ENCODE results near the gene SOX6.

Gene SOX6

DNA sequence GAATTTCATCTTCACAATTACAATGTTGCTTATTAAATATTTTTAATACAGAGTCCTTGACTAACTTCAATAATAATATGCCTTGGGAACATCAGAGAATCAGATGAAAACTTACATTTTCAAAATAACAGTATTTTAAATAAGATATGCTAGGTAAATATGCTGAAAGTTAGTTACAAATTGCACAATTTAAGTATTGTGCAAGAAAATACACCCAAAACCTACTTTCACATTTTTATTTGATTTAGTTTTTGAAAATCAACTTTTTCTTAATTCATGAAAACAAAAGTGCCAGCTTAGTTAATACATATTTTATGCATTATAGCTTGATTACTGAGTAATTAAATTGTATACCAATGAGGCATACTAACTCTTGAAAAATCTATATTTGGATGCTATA is 76.8 kb downstream of the SOX6 start:
- no peak for DNase-seq (ENCODE audit: low read depth in 1 of 2, low spot score in 1 of 2)
- no peak for TF ChIP-seq JUND (IDR thresholded peaks at IDR 0.05; ENCODE audit: low read depth)
- in situ Hi-C loops (cut with HindIII; ENCODE audit: low pct_unique_long_range_greater_than_20kb, low sequenced_read_pairs) = no loop called here

DNA sequence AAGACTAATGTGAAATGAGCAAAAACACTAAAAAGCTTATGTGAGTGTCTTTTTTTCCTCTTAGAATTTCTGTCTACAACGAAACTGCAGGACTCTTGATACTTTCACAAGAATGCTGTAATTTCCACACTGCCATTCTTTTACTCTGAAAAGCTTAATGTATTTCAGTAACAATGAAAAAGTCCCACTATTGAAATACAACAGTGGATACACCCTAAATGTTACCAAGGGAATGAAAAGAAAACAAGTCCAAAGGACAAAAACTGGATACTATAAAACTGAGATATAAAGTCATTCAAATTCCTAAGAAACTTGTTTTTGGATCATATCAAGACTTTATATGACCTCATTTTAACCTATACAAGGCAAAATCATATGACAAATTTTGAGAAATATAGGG is 77.4 kb downstream of the SOX6 start:
- DNase-seq (ENCODE audit: low read depth in 1 of 2, low spot score in 1 of 2) = no peak
- TF ChIP-seq JUND (IDR thresholded peaks at IDR 0.05; ENCODE audit: low read depth) = no peak
- in situ Hi-C loops (cut with HindIII; ENCODE audit: low pct_unique_long_range_greater_than_20kb, low sequenced_read_pairs) = no loop called here

DNA sequence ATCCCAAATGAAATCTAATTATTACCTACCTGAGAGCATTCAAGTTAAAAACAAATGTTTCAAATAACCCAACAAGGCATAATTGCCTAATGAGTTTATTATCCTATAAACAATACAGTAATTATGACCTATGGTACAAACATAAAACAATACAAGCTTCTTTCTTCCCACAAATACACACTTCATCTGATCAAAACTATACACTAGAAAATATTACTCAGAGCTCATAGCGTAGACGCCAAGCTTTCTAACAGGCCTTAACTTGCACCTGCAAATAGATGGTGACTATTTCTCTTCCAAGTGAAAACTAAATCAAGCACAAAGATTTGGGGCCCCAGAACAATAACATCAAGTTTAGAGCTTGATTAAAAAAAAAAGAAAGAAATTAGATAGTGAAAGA is 78.1 kb downstream of the SOX6 start:
- no peak for DNase-seq (ENCODE audit: low read depth in 1 of 2, low spot score in 1 of 2)
- no peak for TF ChIP-seq JUND (IDR thresholded peaks at IDR 0.05; ENCODE audit: low read depth)
- in situ Hi-C loops (cut with HindIII; ENCODE audit: low pct_unique_long_range_greater_than_20kb, low sequenced_read_pairs) = no loop called here

DNA sequence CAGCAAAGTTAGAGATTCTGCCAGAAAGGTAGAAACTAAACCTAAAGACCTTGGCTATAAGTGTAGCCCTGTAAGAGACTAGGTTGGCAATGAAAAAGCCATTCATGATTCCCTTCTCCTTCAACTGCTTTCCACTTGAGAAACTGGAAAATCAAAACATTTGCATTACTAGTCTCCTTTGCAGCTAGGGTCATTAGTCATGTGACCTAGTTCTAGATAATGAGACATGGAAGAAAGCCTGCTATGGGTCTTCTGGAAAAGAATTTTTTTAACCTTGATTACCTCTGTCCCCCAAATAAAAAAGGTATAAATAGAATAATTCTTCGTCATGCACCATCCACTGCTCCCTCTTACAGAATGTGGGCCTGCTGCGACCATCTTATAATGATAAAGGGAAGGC is 80.1 kb downstream of the SOX6 start:
- in situ Hi-C loops (cut with HindIII; ENCODE audit: low pct_unique_long_range_greater_than_20kb, low sequenced_read_pairs) = no loop called here
- no peak for DNase-seq (ENCODE audit: low read depth in 1 of 2, low spot score in 1 of 2)
- TF ChIP-seq JUND (IDR thresholded peaks at IDR 0.05; ENCODE audit: low read depth) = no peak

DNA sequence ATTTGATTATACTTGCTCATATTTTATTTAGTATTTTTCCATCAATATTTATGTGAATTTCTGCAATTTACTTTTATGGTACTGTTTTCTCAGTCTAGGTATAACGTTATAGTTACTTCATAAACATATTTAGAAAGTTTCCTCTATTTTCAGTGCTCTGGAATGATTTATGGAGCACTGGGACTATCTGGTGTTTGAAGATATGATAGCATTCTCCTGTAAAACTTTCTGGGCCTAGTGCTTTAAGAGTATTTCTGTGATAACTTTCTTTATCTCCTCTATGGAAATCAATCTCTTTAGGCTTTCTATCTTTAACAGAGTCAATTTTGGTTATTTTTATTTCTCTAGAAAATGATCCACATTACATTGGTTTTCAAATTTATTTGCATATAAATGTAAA is 85.1 kb downstream of the SOX6 start:
- no peak for DNase-seq (ENCODE audit: low read depth in 1 of 2, low spot score in 1 of 2)
- in situ Hi-C loops (cut with HindIII; ENCODE audit: low pct_unique_long_range_greater_than_20kb, low sequenced_read_pairs) = no loop called here
- TF ChIP-seq JUND (IDR thresholded peaks at IDR 0.05; ENCODE audit: low read depth) = no peak

DNA sequence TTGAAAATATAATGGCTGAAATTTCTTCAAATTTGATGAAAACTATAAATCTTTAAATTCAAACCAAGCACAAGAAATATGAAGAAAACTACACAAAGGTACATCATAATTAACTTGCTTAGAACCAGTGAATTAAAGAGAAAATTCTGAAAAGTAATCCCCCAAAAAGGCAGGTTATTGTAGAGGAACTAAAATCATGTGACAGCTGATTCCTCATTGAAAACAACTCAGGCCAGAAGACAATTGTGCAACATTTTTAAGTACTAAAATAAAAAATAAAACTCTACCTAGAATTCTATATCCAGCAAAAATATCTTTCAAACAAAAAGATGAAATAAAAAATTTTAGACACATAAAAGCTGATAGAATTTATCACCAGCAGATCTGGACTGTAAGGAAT is 90.3 kb downstream of the SOX6 start:
- in situ Hi-C loops (cut with HindIII; ENCODE audit: low pct_unique_long_range_greater_than_20kb, low sequenced_read_pairs) = no loop called here
- TF ChIP-seq JUND (IDR thresholded peaks at IDR 0.05; ENCODE audit: low read depth) = no peak
- DNase-seq (ENCODE audit: low read depth in 1 of 2, low spot score in 1 of 2) = no peak

DNA sequence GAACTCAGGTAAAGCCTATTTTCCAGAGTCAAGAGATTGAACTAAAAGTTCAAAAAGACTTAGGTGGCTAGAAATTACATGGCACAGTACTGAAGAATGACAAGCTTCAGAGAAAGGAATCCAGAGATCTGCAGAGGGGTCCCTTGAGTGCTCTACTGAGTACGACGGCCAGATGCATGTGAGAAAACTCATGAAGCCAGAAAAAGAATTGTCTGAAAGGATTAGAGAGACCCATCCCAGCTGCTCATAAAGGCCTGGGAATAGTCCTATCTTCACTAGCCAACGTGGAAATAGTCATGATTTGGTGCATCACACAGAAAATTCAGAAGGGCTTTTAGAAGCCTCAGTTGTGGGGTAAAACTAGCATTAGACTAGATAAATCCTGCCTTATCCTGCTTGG is 91.3 kb downstream of the SOX6 start:
- TF ChIP-seq JUND (IDR thresholded peaks at IDR 0.05; ENCODE audit: low read depth) = no peak
- DNase-seq (ENCODE audit: low read depth in 1 of 2, low spot score in 1 of 2) = no peak
- in situ Hi-C loops (cut with HindIII; ENCODE audit: low pct_unique_long_range_greater_than_20kb, low sequenced_read_pairs) = no loop called here

DNA sequence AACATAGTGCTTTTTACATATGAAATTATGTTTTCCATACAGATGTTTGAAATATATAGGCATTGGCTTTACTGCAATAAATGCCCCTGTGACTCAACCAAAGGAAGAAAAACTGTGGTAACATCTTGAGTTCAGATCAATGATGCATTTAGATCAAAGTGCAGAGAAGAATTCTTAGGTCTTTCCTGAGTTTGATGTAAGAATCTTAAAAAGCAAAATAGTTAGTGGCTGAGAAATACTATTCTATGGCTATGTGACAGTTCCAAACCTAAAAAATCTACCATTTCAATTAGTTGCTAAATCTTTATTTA is 93.7 kb downstream of the SOX6 start:
- in situ Hi-C loops (cut with HindIII; ENCODE audit: low pct_unique_long_range_greater_than_20kb, low sequenced_read_pairs) = no loop called here
- DNase-seq (ENCODE audit: low read depth in 1 of 2, low spot score in 1 of 2) = no peak
- TF ChIP-seq JUND (IDR thresholded peaks at IDR 0.05; ENCODE audit: low read depth) = no peak

DNA sequence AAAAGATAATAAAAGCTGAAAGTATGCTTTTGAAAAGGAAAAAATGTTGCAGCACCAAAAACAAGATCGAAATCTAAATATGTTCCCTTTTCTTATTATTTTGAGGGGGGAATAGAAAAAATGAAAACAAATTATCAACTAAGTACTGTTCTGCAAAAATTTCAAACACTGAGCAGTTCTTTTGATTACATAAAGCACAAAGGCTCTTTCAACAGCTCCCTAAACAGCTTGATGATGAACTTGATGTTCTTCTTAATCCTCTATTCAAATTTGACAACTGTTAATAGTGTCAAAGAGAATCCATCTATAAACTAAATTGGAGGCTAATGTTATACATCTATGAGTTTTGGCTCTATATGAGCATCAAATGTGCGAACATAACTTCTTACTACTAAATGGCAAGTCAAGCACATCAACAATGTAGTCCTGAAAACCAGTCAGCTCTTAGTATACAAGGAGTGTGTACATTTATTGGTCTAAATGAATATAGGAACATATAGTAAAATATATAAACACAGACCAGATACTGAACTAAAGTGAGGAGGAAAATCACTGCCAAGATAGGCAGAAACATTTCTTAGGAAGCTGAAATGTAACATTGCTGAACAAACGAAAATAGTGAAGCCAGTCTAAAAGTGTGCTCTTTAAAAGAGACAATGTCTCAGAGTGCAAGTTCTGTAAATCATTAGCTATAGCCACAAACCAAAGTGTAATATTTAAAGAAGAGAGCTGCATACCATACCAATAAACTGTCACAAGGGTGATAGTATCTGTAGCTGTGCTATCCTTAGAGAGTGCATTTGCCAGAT is 94.3 kb downstream of the SOX6 start:
- no peak for DNase-seq (ENCODE audit: low read depth in 1 of 2, low spot score in 1 of 2)
- no peak for TF ChIP-seq JUND (IDR thresholded peaks at IDR 0.05; ENCODE audit: low read depth)
- in situ Hi-C loops (cut with HindIII; ENCODE audit: low pct_unique_long_range_greater_than_20kb, low sequenced_read_pairs) = no loop called here

DNA sequence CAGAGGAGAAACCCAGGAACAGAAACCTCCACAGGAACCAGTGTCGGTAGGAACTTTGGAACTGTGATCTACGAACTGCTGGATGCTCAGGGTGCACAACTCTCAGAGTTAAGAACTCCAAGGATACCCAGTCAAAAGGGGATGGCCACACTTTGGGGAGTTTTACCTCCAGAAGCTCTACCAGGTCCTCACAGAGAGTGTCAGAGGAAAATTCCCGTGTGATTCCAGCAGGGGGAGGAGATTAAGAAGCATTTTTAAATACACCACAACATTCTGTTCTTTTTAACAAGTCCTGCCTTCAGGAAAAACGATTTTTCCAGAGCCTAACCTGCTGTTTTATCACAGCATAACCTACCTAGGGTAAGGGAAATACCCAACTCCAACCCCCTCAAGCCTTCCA is 104.0 kb downstream of the SOX6 start:
- peak; percentile 4 to 40 for DNase-seq (ENCODE audit: low read depth in 1 of 2, low spot score in 1 of 2)
- no peak for TF ChIP-seq JUND (IDR thresholded peaks at IDR 0.05; ENCODE audit: low read depth)
- in situ Hi-C loops (cut with HindIII; ENCODE audit: low pct_unique_long_range_greater_than_20kb, low sequenced_read_pairs) = no loop called here

DNA sequence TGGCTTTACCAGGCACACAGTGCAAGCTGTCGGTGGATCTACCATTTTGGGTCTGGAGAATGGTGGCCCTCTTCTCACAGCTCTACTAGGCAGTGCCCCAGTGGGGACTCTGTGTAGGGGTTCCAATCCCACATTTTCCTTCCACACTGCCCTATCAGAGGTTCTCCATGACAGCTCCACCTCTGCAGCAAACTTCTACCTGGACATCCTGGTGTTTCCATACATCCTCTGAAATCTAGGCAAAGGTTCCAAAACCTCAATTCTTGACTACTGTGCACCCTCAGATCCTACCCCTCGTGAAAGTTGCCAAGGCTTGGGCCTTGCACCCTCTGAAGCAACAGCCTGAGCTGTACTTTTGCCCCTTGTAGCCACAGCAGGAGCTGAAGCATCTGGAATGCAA is 108.1 kb downstream of the SOX6 start:
- TF ChIP-seq JUND (IDR thresholded peaks at IDR 0.05; ENCODE audit: low read depth) = no peak
- no peak for DNase-seq (ENCODE audit: low read depth in 1 of 2, low spot score in 1 of 2)
- in situ Hi-C loops (cut with HindIII; ENCODE audit: low pct_unique_long_range_greater_than_20kb, low sequenced_read_pairs) = no loop called here

DNA sequence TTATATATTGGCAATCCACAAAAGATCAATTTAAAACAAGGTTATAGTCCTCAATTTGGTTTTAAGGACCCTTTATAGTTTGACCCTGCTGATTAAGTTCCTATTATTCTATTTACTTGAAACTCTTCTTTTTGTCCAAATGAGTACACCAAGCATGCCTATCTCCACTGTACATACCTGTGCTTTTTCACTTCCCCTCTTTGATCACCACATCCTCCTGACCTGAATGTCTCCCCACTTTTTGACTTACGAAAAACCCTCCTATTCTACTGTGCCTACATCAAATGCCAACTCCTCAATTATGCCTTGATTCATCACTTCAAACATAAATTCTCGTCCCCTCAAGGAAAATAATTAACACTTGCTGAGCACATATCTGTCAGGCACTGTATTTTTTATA is 113.5 kb downstream of the SOX6 start:
- no peak for DNase-seq (ENCODE audit: low read depth in 1 of 2, low spot score in 1 of 2)
- in situ Hi-C loops (cut with HindIII; ENCODE audit: low pct_unique_long_range_greater_than_20kb, low sequenced_read_pairs) = no loop called here
- no peak for TF ChIP-seq JUND (IDR thresholded peaks at IDR 0.05; ENCODE audit: low read depth)

DNA sequence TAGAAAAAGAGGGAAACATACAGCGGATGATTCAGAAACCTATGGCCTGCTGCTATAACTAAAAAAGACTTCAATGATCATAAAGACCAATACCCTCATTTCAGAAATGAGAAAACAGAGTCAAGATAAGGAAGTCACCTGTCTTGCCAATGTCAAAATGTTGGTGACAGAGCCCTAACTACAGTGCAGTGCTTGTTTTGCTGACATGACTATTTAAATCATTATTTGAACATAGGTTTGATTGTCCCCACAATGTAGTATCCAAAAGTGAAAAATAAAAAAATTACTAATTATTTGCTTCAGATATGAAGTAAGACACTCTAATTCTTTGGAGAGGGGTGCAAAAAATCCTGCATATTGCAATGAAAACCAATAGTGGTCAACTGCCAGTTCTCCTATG is 115.7 kb downstream of the SOX6 start:
- TF ChIP-seq JUND (IDR thresholded peaks at IDR 0.05; ENCODE audit: low read depth) = no peak
- in situ Hi-C loops (cut with HindIII; ENCODE audit: low pct_unique_long_range_greater_than_20kb, low sequenced_read_pairs) = no loop called here
- DNase-seq (ENCODE audit: low read depth in 1 of 2, low spot score in 1 of 2) = no peak

All from T47D (cell line).